ENCODE data around the gene BANF1.

BANF1 gene

GRCh38 chr11:66011785-66012303 lies 9.5 kb downstream of the BANF1 start, which contains the start of gene CST6:
TSS of gene CST6 (plus strand) at chr11:66012008. CDS start at chr11:66012045, 37 bp downstream.
- Mint-ChIP-seq H3K36me3 (ENCODE audit: low read depth) (peaks cover 8% of the 10 kb centered on the region), H3K27me3 (peaks cover 30% of the 10 kb centered on the region), H3K4me3 (peak within 1 kb of the TSS; percentile 1), H3K4me1 (ENCODE audit: low read depth) (peaks cover 37% of the 10 kb centered on the region), H3K27ac (peak within 1 kb of the TSS; percentile 65), H3K9me3 (no peaks in the 10 kb centered on the region)
- intact Hi-C loops (cut with micrococcal nuclease): no loop called here

GRCh38 chr11:66012371-66012945 lies 10.2 kb downstream of the BANF1 start:
- peaks cover 28% of the 10 kb centered on the region for H3K27me3 Mint-ChIP-seq
- peak overlapping the region; percentile 1 for H3K4me3 Mint-ChIP-seq
- intact Hi-C loops (cut with micrococcal nuclease): no loop called here
- peak overlapping the region; percentile 65 for H3K27ac Mint-ChIP-seq
- peaks cover 12% of the 10 kb centered on the region for H3K36me3 Mint-ChIP-seq (ENCODE audit: low read depth)
- peaks cover 38% of the 10 kb centered on the region for H3K4me1 Mint-ChIP-seq (ENCODE audit: low read depth)
- no peaks in the 10 kb centered on the region for H3K9me3 Mint-ChIP-seq

GRCh38 chr11:66012946-66013761 lies 10.9 kb downstream of the BANF1 start:
- intact Hi-C loops (cut with micrococcal nuclease): no loop called here
- peaks cover 17% of the 10 kb centered on the region for H3K36me3 Mint-ChIP-seq (ENCODE audit: low read depth)
- peak overlapping the region; percentile 65 for H3K27ac Mint-ChIP-seq
- H3K27me3 Mint-ChIP-seq: peaks cover 26% of the 10 kb centered on the region
- peaks cover 40% of the 10 kb centered on the region for H3K4me1 Mint-ChIP-seq (ENCODE audit: low read depth)
- H3K4me3 Mint-ChIP-seq: peak overlapping the region; percentile 1
- no peaks in the 10 kb centered on the region for H3K9me3 Mint-ChIP-seq

GRCh38 chr11:66013762-66014100 lies 11.4 kb downstream of the BANF1 start:
- Mint-ChIP-seq H3K27ac (peak overlapping the region; percentile 65), H3K27me3 (peaks cover 26% of the 10 kb centered on the region), H3K9me3 (no peaks in the 10 kb centered on the region), H3K36me3 (ENCODE audit: low read depth) (peaks cover 17% of the 10 kb centered on the region), H3K4me1 (ENCODE audit: low read depth) (peaks cover 34% of the 10 kb centered on the region), H3K4me3 (no peak overlapping the region)
- intact Hi-C loops (cut with micrococcal nuclease): no loop called here

DNA sequence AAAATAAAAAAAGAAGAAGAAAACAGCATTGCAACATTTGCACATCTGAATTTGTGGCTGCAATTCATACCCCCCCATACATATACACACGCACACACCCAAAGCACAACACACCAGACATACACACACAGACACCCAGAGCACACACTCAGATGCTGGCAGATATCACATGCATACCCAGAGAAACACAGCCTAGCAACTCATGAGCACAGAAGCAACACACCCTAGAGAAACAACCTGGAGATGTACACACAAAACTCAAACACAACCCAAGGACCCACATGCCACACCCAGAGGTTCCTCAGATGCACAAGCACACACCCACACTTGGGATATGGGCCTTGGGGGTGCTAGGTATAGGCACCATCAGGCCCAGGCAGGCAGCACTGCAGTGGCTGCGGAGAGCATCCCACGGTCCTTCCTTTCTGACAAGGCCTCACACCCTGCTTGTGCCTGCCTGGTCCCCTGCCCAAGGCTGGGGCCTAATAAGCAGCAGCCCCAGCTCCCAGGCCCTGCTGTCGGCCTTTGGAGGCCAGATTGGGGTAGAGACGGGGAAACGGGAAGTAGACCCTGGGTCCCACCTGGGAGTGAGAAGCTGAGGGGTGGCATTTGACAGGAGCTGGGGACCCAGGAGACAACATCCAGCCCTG lies 12.6 kb downstream of the BANF1 start:
- H3K9me3 Mint-ChIP-seq: no peaks in the 10 kb centered on the region
- peaks cover 30% of the 10 kb centered on the region for H3K4me1 Mint-ChIP-seq (ENCODE audit: low read depth)
- H3K4me3 Mint-ChIP-seq: no peak overlapping the region
- no peak overlapping the region for H3K27ac Mint-ChIP-seq
- peaks cover 17% of the 10 kb centered on the region for H3K36me3 Mint-ChIP-seq (ENCODE audit: low read depth)
- intact Hi-C loops (cut with micrococcal nuclease): no loop called here
- H3K27me3 Mint-ChIP-seq: peaks cover 26% of the 10 kb centered on the region

GRCh38 chr11:66015454-66015881 lies 13.2 kb downstream of the BANF1 start:
- H3K4me1 Mint-ChIP-seq (ENCODE audit: low read depth): peaks cover 35% of the 10 kb centered on the region

GRCh38 chr11:66015936-66016792 lies 13.9 kb downstream of the BANF1 start:
- H3K36me3 Mint-ChIP-seq (ENCODE audit: low read depth): peaks cover 17% of the 10 kb centered on the region
- H3K27ac Mint-ChIP-seq: no peak overlapping the region
- peaks cover 42% of the 10 kb centered on the region for H3K4me1 Mint-ChIP-seq (ENCODE audit: low read depth)
- no peaks in the 10 kb centered on the region for H3K9me3 Mint-ChIP-seq
- no peak overlapping the region for H3K4me3 Mint-ChIP-seq
- intact Hi-C loops (cut with micrococcal nuclease): no loop called here
- H3K27me3 Mint-ChIP-seq: peaks cover 15% of the 10 kb centered on the region

More at GRCh38 chr11:66015454-66015881, 13.2 kb downstream of the BANF1 start:
- Mint-ChIP-seq H3K36me3 (ENCODE audit: low read depth) (peaks cover 17% of the 10 kb centered on the region), H3K4me3 (no peak overlapping the region), H3K27me3 (peaks cover 22% of the 10 kb centered on the region), H3K9me3 (no peaks in the 10 kb centered on the region), H3K27ac (no peak overlapping the region)
- intact Hi-C loops (cut with micrococcal nuclease): no loop called here

DNA sequence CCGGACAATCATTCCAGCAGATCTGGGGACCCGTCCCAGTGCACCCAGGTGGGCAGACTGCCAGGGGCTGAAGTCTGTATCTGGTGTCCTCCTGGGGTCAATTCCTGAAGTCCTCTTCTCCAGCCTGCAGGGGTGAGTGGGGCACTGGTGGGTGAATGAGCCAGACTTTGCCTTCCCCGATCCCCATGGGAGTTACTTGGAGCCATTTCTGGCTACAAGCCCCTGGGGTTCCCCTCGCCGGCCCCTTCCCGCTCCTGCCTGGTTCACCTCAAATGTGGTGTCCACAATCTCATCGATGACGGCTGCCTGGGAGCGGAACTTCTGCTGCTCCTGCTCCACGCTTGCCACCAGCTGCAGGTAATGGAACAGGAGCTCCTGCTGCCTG lies 14.5 kb downstream of the BANF1 start:
- no peak overlapping the region for H3K4me3 Mint-ChIP-seq
- H3K27me3 Mint-ChIP-seq: peaks cover 9% of the 10 kb centered on the region
- H3K4me1 Mint-ChIP-seq (ENCODE audit: low read depth): peaks cover 48% of the 10 kb centered on the region
- no peak overlapping the region for H3K27ac Mint-ChIP-seq
- no peaks in the 10 kb centered on the region for H3K9me3 Mint-ChIP-seq
- intact Hi-C loops (cut with micrococcal nuclease): no loop called here
- peaks cover 17% of the 10 kb centered on the region for H3K36me3 Mint-ChIP-seq (ENCODE audit: low read depth)

DNA sequence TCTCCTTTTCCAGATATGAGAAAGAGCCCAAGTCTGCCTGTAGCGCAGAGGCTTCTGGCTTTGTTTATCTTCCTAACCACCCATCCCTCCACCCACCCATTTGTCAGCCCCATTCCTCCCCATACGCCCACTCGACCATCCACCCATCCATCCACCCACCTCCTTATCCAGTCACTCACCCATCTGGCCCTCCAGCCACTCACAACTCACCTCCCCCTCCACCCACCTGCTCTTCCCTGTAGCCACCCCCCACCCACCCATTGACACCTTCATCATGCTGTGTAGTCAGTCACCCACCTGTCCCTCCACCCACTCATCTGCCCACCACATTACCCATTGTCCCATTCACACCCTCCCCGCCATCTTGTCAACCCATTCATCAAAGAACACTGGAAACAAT lies 15.0 kb downstream of the BANF1 start:
- Mint-ChIP-seq H3K9me3 (no peaks in the 10 kb centered on the region), H3K4me3 (no peak overlapping the region), H3K4me1 (ENCODE audit: low read depth) (peaks cover 53% of the 10 kb centered on the region), H3K27me3 (peaks cover 4% of the 10 kb centered on the region), H3K27ac (no peak overlapping the region), H3K36me3 (ENCODE audit: low read depth) (peaks cover 17% of the 10 kb centered on the region)
- intact Hi-C loops (cut with micrococcal nuclease): no loop called here

- H3K4me1 Mint-ChIP-seq (ENCODE audit: low read depth): peaks cover 37% of the 10 kb centered on the region
- intact Hi-C loops (cut with micrococcal nuclease): no loop called here
- peaks cover 15% of the 10 kb centered on the region for H3K27me3 Mint-ChIP-seq
- peaks cover 17% of the 10 kb centered on the region for H3K36me3 Mint-ChIP-seq (ENCODE audit: low read depth)
- H3K9me3 Mint-ChIP-seq: no peaks in the 10 kb centered on the region
- H3K4me3 Mint-ChIP-seq: peak overlapping the region; percentile 67
- H3K27ac Mint-ChIP-seq: peak overlapping the region; percentile 72
These were observed 17.9 kb downstream of the BANF1 start for GRCh38 chr11:66020212-66020611.

- intact Hi-C loops (cut with micrococcal nuclease): no loop called here
- Mint-ChIP-seq H3K27me3 (peaks cover 15% of the 10 kb centered on the region), H3K9me3 (no peaks in the 10 kb centered on the region), H3K4me1 (ENCODE audit: low read depth) (peaks cover 33% of the 10 kb centered on the region), H3K36me3 (ENCODE audit: low read depth) (peaks cover 17% of the 10 kb centered on the region), H3K4me3 (peak overlapping the region; percentile 67), H3K27ac (peak overlapping the region; percentile 72)
These were observed 18.5 kb downstream of the BANF1 start for GRCh38 chr11:66020618-66021357.

GRCh38 chr11:66022401-66023185 lies 20.3 kb downstream of the BANF1 start:
- H3K9me3 Mint-ChIP-seq: no peaks in the 10 kb centered on the region
- H3K27ac Mint-ChIP-seq: peak overlapping the region; percentile 72
- peaks cover 3% of the 10 kb centered on the region for H3K36me3 Mint-ChIP-seq (ENCODE audit: low read depth)
- peaks cover 31% of the 10 kb centered on the region for H3K4me1 Mint-ChIP-seq (ENCODE audit: low read depth)
- peaks cover 17% of the 10 kb centered on the region for H3K27me3 Mint-ChIP-seq
- peak overlapping the region; percentile 24 for H3K4me3 Mint-ChIP-seq
- intact Hi-C loops (cut with micrococcal nuclease): no loop called here

All from dendritic cell treated with granulocyte-macrophage colony-stimulating factor and Interleukin-4, amounts not matched to agents 40 ng/mL and 50 ng/mL, for 4 days (primary cell).